HG02588 (cell line): ENCODE measurements around the gene ANKRD60.

Experiments
- ATAC-seq: cut with Tn5 transposase; IDR thresholded peaks from one replicate; pipeline ENCODE4 v1.9.1; 2021; ENCODE audit warnings: mild to moderate bottlenecking, moderate library complexity; ENCODE audit not compliant: unreplicated experiment

The ANKRD60 gene

GRCh38 chr20:58196402-58197184 is 31.9 kb downstream of the ANKRD60 start:
- ATAC-seq = no peak

- ATAC-seq = no peak
Measured at GRCh38 chr20:58195047-58195446, 33.4 kb downstream of the ANKRD60 start.

- no peak for ATAC-seq
Measured at GRCh38 chr20:58194175-58194791, 34.2 kb downstream of the ANKRD60 start.

- ATAC-seq = no peak
Measured at GRCh38 chr20:58192567-58192966, 35.9 kb downstream of the ANKRD60 start.

- no peak for ATAC-seq
Measured at GRCh38 chr20:58192065-58192464, 36.4 kb downstream of the ANKRD60 start.

- ATAC-seq = no peak
Measured at GRCh38 chr20:58188527-58188926, 39.9 kb downstream of the ANKRD60 start.

GRCh38 chr20:58184984-58185383 is 43.5 kb downstream of the ANKRD60 start:
- ATAC-seq = no peak

- no peak for ATAC-seq
Measured at GRCh38 chr20:58184063-58184462, 44.4 kb downstream of the ANKRD60 start.

GRCh38 chr20:58182521-58183140 is 45.8 kb downstream of the ANKRD60 start:
- no peak for ATAC-seq

GRCh38 chr20:58179432-58180099 is 48.9 kb downstream of the ANKRD60 start:
- ATAC-seq = no peak

- ATAC-seq = no peak
Measured at GRCh38 chr20:58179083-58179431, 49.4 kb downstream of the ANKRD60 start.

- no peak for ATAC-seq
Measured at GRCh38 chr20:58177799-58178198, 50.7 kb downstream of the ANKRD60 start.

- ATAC-seq = no peak
Measured at GRCh38 chr20:58175836-58176235, 52.6 kb downstream of the ANKRD60 start.

GRCh38 chr20:58175425-58175824 is 53.0 kb downstream of the ANKRD60 start:
- ATAC-seq = no peak

- no peak for ATAC-seq
Measured at GRCh38 chr20:58174708-58175280, 53.7 kb downstream of the ANKRD60 start.

GRCh38 chr20:58173930-58174707 is 54.3 kb downstream of the ANKRD60 start:
- ATAC-seq = no peak

GRCh38 chr20:58173091-58173490 is 55.4 kb downstream of the ANKRD60 start:
- ATAC-seq = no peak

- ATAC-seq = no peak
Measured at GRCh38 chr20:58171796-58172425, 56.5 kb downstream of the ANKRD60 start.

- ATAC-seq = no peak
Measured at GRCh38 chr20:58169450-58169849, 59.0 kb downstream of the ANKRD60 start.

- ATAC-seq = no peak
Measured at GRCh38 chr20:58168843-58169242, 59.6 kb downstream of the ANKRD60 start.
